Thoracic aorta (tissue), 2 donors: ENCODE results near the gene OCSTAMP. TPM values are rescaled to one million over a fixed set of nuclear protein-coding genes. Genes with fewer than 3 reads are reported as not detected.

Experiments
- ATAC-seq: fragments of 150-250 bp; one replicate; pipeline ENCODE4 v1.8.0; 2017; ENCODE audit warnings: low read depth; ENCODE audit not compliant: insufficient number of reproducible peaks, low FRiP score
- DNase-seq: peaks from one replicate; pipeline ENCODE4 v3.0.0-alpha.2; 2020; ENCODE audit warnings: low spot score
- H3K27ac ChIP-seq, 2 donors: fragments of 200-600 bp; sonication (generic); 1 replicate in 1 of 2; 2 replicates in 1 of 2; pipeline ENCODE4 v1.5.1; 2016; ENCODE audit warnings: mild to moderate bottlenecking in 2 of 2, moderate library complexity in 2 of 2
- H3K27me3 ChIP-seq: fragments of 200-600 bp; sonication (generic); replicated peaks from 2 replicates; pipeline ENCODE4 v1.6.0; 2016; ENCODE audit warnings: mild to moderate bottlenecking; ENCODE audit not compliant: insufficient read depth
- H3K36me3 ChIP-seq: fragments of 200-600 bp; sonication (generic); one replicate; pipeline ENCODE4 v1.5.1; 2016
- H3K4me1 ChIP-seq, 2 donors: fragments of 200-600 bp; sonication (generic); 1 replicate in 1 of 2; 2 replicates in 1 of 2; pipeline versions ENCODE4 v1.5.1 to v1.6.0; 2016; ENCODE audit warnings: low read depth in 2 of 2, mild to moderate bottlenecking in 1 of 2; ENCODE audit not compliant: control insufficient read depth in 1 of 2
- H3K4me3 ChIP-seq: fragments of 200-600 bp; sonication (generic); 2 replicates; pipeline ENCODE4 v1.5.1; 2016; ENCODE audit warnings: mild to moderate bottlenecking
- H3K9me3 ChIP-seq: fragments of 200-600 bp; sonication (generic); 2 replicates; pipeline ENCODE4 v1.5.1; 2016
- total RNA-seq, 2 donors: library from RNA; depleted of rRNA; stranded (reverse); fragments of >200 nt; gene quantifications; one replicate each; pipeline versions ENCODE4 v1.1.0 to v1.2.3, GENCODE V29; 2016
- TF ChIP-seq, protein P1 (sequence below): fragments of 200-600 bp; sonication (generic); IDR thresholded peaks from one replicate; pipeline ENCODE4 v1.5.1; 2019; ENCODE audit warnings: antibody characterized with exemption

The OCSTAMP gene
- total RNA-seq, 2 donors from 2014 or later = not detected

DNA sequence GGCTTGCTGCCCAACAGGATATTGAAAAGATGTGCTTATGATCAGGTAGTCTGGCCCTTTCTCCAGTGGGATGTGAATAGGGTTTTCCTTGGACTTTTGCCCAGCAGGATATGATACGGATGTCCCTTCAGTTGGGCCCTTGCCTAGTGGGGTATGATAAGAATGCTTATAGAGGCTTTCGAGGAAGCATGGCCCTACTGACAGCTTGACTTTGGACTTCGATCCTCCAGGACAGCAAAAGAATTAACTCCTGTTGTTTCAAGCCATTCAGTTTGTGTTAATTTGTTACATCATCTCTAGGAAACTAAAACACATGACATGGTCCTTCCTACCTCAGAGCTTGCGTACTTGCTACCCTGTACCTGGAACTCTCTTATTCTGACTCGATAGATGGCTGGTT, 27.3 kb downstream of the OCSTAMP start:
- no peaks in the 10 kb centered on the region for H3K36me3 ChIP-seq
- H3K27me3 ChIP-seq = no peaks in the 10 kb centered on the region
- no peak overlapping the region for H3K27ac ChIP-seq
- H3K4me3 ChIP-seq = no peak overlapping the region
- DNase-seq (no peak), ATAC-seq (no peak)
- H3K9me3 ChIP-seq = no peaks in the 10 kb centered on the region
- TF ChIP-seq, protein P1, sequence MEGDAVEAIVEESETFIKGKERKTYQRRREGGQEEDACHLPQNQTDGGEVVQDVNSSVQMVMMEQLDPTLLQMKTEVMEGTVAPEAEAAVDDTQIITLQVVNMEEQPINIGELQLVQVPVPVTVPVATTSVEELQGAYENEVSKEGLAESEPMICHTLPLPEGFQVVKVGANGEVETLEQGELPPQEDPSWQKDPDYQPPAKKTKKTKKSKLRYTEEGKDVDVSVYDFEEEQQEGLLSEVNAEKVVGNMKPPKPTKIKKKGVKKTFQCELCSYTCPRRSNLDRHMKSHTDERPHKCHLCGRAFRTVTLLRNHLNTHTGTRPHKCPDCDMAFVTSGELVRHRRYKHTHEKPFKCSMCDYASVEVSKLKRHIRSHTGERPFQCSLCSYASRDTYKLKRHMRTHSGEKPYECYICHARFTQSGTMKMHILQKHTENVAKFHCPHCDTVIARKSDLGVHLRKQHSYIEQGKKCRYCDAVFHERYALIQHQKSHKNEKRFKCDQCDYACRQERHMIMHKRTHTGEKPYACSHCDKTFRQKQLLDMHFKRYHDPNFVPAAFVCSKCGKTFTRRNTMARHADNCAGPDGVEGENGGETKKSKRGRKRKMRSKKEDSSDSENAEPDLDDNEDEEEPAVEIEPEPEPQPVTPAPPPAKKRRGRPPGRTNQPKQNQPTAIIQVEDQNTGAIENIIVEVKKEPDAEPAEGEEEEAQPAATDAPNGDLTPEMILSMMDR = no peak
- H3K4me1 ChIP-seq = no peaks in the 10 kb centered on the region

DNA sequence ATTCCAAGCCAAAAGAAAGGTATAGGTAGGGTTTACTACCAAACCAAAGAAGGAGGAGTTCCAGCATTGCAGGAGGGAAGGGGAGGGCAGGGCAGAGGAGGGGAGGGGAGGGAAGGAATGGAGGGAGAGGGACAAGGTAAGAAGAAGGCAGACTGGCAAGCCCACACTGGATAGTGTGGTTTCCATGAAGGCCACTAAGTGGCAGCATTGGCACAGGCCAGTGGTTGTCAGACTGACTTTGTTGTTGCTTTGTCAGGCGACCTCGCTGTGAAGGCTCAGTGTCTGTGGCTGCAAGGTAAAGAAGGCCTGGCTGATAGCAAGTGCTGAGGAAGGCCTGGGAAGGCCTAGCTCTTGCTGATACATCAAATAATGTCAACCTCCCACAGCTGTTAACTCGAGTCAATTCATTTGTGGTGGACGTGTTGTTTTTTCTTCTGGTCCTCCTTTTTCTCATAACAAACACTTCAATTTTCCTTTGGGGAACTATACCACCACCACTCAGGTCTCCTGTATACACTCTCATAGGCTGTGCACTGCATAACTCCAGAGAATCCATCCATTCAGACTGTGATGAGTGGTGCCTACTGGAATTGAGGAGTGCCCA, 29.4 kb downstream of the OCSTAMP start:
- no peaks in the 10 kb centered on the region for H3K27me3 ChIP-seq
- H3K4me1 ChIP-seq = no peaks in the 10 kb centered on the region
- no peak overlapping the region for H3K27ac ChIP-seq
- H3K9me3 ChIP-seq = no peaks in the 10 kb centered on the region
- DNase-seq (no peak), ATAC-seq (no peak)
- H3K4me3 ChIP-seq = no peak overlapping the region
- TF ChIP-seq, protein P1 = peak; percentile 17
- H3K36me3 ChIP-seq = no peaks in the 10 kb centered on the region

DNA sequence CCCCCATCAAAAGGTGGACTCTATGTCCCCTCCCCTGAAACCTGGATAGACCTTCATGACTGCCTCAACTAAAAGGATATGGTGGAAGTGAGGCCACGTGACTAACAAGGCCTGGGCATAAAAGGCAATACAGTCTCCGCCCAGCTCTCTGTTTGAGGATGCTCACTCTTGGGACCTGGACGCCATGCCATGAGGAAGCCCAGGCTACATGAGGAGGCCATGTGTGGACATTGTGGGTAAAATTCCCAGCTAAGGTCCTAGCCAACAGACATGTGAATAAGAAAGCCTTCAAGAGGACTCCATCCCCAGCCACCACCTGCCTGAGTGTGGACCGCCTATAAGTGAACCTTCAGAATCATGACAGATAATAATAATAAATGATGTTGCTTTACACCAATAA, 29.9 kb downstream of the OCSTAMP start:
- no peaks in the 10 kb centered on the region for H3K9me3 ChIP-seq
- H3K36me3 ChIP-seq = no peaks in the 10 kb centered on the region
- H3K4me3 ChIP-seq = no peak overlapping the region
- no peaks in the 10 kb centered on the region for H3K4me1 ChIP-seq
- ATAC-seq = no peak
- TF ChIP-seq, protein P1 = no peak
- DNase-seq = no peak
- no peaks in the 10 kb centered on the region for H3K27me3 ChIP-seq
- H3K27ac ChIP-seq = no peak overlapping the region

DNA sequence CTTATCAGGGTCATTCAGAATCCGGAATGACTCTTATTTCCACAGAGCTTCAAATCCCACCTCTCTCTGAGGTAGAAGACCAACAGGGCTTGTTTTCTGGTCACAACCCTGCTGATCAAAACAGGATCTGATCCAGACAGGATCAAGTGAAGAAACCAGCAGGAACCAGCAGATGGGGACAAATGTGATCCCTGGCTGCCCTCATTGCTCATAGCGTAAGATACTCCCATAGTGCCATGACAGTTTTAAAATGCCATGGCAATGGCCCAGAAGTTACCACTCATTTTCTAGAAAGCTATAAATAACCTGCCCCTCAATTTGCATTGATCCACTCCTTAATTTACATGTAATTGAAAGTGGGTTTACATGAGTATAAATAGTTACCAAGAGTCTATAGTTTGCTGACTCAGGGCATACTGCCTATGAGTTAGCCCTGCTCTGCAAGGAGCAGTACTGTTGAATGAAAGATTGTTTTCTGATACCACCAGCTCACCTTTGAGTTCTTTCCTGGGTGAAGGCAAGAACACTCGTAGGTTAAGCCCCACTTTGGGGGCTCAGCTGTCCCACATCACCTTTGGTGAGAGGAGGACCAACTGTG, 30.9 kb downstream of the OCSTAMP start:
- TF ChIP-seq, protein P1 = no peak
- Histone ChIP-seq H3K9me3 (no peaks in the 10 kb centered on the region), H3K36me3 (no peaks in the 10 kb centered on the region), H3K4me3 (no peak overlapping the region), H3K4me1 (no peaks in the 10 kb centered on the region), H3K27me3 (no peaks in the 10 kb centered on the region), H3K27ac (no peak overlapping the region)
- DNase-seq (no peak), ATAC-seq (no peak)

DNA sequence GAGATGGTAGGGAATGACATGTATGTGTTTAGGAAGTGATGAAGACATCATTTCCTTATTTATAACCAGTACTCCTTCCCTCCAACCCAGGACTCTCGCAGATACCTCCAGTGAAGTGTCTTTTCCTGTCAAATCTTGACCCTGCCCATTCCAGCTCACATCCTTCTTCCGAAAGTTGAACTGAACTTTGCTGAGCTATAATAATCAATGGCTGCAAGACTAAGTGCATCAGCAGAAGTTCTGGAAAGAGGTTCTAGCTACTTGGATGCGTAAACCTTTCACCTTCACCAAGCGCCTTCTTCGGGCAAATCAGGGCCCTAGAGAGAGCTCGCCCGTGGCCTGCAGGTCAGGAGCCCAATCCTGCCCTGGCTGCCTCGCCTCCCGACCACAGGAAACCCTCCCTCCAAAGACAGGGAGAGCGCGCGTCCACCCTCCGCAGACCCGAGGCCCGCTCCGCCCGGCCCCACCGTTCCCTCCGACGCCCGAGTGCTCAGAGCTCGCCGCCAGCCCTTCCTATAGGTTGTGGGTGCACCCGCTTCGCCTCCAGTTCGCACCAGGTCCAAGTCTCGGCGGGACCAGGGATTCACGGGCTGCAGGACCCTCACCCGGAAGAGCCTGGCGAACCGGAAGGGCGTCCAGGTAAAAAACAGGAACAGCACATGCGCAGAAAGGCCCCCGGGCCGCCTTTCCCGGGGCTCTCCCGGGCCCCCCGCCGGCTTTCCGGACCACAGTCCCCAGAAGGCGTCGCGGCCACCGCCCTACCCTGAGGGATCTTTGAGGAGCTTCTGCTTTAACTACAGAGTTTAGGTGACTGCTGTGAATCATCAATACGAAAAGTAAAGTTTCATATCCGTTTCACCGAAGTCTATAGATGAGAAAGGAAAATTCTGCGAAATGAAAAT, 37.3 kb downstream of the OCSTAMP start, which contains the start of gene ZNF334:
Gene ZNF334, minus strand, starts transcription at position 617 of the 902 bp plus-strand sequence. CDS start 1,457 bp downstream, outside the sequence.
- no peak for DNase-seq

More for the DNA sequence above, 37.3 kb downstream of the OCSTAMP start, which contains the start of gene ZNF334:
- H3K27ac ChIP-seq = peak within 1 kb of the TSS in 1 of 2 donors; percentile 59
- peak within 1 kb of the TSS; percentile 80 for H3K4me3 ChIP-seq
- no peaks in the 10 kb centered on the region for H3K9me3 ChIP-seq
- no peaks in the 10 kb centered on the region for H3K27me3 ChIP-seq
- no peaks in the 10 kb centered on the region for H3K36me3 ChIP-seq
- no peaks in the 10 kb centered on the region for H3K4me1 ChIP-seq
- ATAC-seq = no peak
- TF ChIP-seq, protein P1 = no peak
